ENCODE measurements around the gene SERPINB12.

SERPINB12 gene

DNA sequence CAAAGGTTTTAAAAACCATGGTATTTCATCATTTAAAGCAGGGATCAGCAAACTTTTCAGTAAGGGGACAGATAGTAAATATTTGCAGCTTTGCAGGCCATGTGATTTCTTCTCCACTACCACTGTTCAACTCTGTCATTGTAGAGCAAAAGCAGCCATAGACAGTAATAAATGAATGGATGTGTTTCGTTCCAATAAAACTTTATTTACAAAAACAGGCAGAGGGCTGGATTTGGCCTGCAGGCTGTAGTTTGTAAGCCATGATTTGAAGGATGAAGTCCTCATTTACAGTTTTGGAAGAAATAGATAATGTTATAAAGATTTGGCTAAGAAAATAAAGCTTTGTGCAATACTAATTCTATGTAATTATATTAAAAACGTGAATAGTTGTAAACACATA lies 1.8 kb downstream of the SERPINB12 start:
- POLR2A ChIA-PET (ENCODE audit: low non-redundant PET) = no interaction called here
- no peak for DNase-seq (ENCODE audit: low spot score)
- TF ChIP-seq CTCF (conservative IDR thresholded peaks at IDR 0.05; ENCODE audit: low read depth) = no peak
- no peak overlapping the region for H3K27ac ChIP-seq
- CTCF ChIA-PET = no interaction called here

DNA sequence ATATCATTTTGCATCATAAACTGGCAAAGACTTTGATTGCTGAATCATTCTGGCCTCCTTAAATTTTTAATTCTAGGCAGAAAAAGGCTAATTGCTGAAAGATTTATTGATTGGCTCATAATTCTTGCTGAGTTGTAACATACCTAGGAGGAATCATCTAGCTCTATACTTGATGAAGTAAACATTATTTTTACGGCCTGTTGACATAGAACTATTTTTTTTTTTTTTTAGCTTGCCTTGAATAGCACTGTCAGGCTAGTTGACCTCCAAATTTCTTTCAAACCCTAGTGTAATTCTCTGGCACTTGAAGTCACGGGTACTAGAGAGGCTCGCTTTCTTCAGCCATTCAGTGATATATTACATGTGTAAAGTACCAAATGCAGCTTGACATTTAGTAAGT lies 2.8 kb downstream of the SERPINB12 start:
- no peak for DNase-seq (ENCODE audit: low spot score)
- ChIA-PET POLR2A (ENCODE audit: low non-redundant PET) (no interaction called here), CTCF (no interaction called here)
- no peak overlapping the region for H3K27ac ChIP-seq
- no peak for TF ChIP-seq CTCF (conservative IDR thresholded peaks at IDR 0.05; ENCODE audit: low read depth)

DNA sequence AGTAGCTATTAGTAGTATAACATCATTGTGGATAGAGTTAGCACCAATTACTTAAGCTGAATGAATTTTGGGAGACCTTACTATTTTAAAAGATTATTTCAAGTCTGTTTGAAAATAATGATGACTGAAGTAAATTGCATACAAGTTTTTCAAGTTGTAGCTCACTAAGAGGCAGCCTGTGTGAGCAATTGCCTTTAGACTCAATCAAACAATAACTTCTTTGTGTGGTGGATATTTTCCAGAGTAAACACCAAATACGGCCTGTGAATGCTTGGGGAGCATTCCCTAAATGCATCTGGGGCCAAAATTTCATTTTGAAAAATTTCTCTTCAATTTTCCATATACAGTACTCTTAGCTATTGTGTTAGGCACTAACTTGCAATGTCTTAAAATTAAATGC lies 7.9 kb downstream of the SERPINB12 start:
- TF ChIP-seq CTCF (conservative IDR thresholded peaks at IDR 0.05; ENCODE audit: low read depth) = no peak
- no peak for DNase-seq (ENCODE audit: low spot score)
- CTCF ChIA-PET = interaction anchor here (0.6 to 1.3 kb wide), 2 partner anchors 39 to 192 kb away, joined by 3 to 4 read pairs; no protein-coding TSS in a partner anchor
- POLR2A ChIA-PET (ENCODE audit: low non-redundant PET) = no interaction called here
- H3K27ac ChIP-seq = no peak overlapping the region

DNA sequence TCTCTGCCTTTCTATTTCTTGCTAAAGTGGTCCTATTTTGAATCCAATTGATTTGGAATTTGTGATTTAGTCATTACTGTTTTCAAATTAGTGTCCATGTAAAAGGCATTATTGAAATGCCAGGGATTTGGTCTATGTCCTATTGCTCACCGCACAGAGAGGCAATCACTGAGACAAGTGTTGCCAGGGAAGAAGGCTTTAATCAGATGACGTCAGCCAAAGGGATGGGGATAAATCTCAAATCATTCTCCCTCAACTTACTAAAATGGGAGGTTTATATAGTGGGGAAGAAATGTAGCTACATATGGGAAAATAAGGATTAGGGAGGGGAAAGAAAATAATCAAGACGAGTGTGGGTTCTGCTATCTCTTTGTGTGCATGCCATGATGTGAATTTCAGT lies 9.6 kb downstream of the SERPINB12 start:
- POLR2A ChIA-PET (ENCODE audit: low non-redundant PET) = no interaction called here
- no peak for DNase-seq (ENCODE audit: low spot score)
- H3K27ac ChIP-seq = no peak overlapping the region
- no peak for TF ChIP-seq CTCF (conservative IDR thresholded peaks at IDR 0.05; ENCODE audit: low read depth)
- CTCF ChIA-PET = no interaction called here

- no peak for TF ChIP-seq CTCF (conservative IDR thresholded peaks at IDR 0.05; ENCODE audit: low read depth)
- ChIA-PET POLR2A (ENCODE audit: low non-redundant PET) (no interaction called here), CTCF (interaction anchor here (0.6 kb wide), 1 partner anchor 28 kb away, joined by 3 read pairs; no protein-coding TSS in a partner anchor)
- no peak for DNase-seq (ENCODE audit: low spot score)
- no peak overlapping the region for H3K27ac ChIP-seq
Measured at GRCh38 chr18:63552581-63552980, 10.4 kb downstream of the SERPINB12 start.

- peak; percentile 54 for DNase-seq (ENCODE audit: low spot score)
- no peak for TF ChIP-seq CTCF (conservative IDR thresholded peaks at IDR 0.05; ENCODE audit: low read depth)
- CTCF ChIA-PET = interaction anchor here (0.5 to 0.6 kb wide), 2 partner anchors 28 to 34 kb away, joined by 3 read pairs; partner anchors contain the start of gene SERPINB13
- POLR2A ChIA-PET (ENCODE audit: low non-redundant PET) = no interaction called here
- no peak overlapping the region for H3K27ac ChIP-seq
Measured at GRCh38 chr18:63553081-63553480, 10.9 kb downstream of the SERPINB12 start.
